ENCODE measurements around the gene E2F6. TPM values are rescaled to one million over a fixed set of nuclear protein-coding genes. Genes with fewer than 3 reads are reported as not detected.

E2F6 gene
- total RNA-seq, 1 experiment from 2014 or later = 21.8 TPM

DNA sequence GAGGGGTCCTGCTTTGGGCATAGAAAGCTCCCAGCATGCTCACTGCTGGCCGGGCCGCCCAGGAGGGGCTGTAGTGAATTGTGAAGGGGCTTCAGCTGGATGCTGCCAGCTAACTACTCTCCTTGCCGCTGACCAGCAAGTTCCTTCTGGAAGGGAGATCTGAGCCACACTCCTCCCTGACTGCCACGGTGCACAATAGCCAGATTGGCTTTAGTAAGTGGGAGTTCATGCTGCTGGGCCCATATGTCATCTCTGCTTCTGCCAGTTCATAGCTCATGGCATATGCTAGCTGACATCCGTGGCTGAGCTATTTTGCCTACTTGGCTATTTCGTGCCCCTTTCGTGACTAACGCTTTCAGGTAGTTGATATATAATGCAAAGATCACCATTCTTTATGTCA is 69.9 kb downstream of the E2F6 start:
- no peaks in the 10 kb centered on the region; the same call in 1 of the 2 replicates for H3K27me3 Mint-ChIP-seq (ENCODE audit: low read depth)
- no peak overlapping the region for H3K27ac ChIP-seq (ENCODE audit: insufficient read length, low read depth, low read length)

More for the DNA sequence above, 69.9 kb downstream of the E2F6 start:
- no CpG with 5 or more reads among the region's 8 CpGs for WGBS (ENCODE audit: extremely low coverage, insufficient read length, low lambda C conversion rate)
- Histone ChIP-seq H4K5ac (ENCODE audit: insufficient read length, low read depth, low read length) (no peak overlapping the region), H3K79me1 (ENCODE audit: insufficient read depth, low read depth, low read length, poor library complexity, severe bottlenecking) (no peaks in the 10 kb centered on the region), H3K14ac (ENCODE audit: insufficient read depth, low read length) (no peak overlapping the region), H3K4me1 (ENCODE audit: insufficient read depth, low read length) (no peaks in the 10 kb centered on the region), H3K18ac (ENCODE audit: insufficient read length, low read depth, low read length) (no peak overlapping the region), H2BK12ac (ENCODE audit: insufficient read length, low read depth, low read length) (no peak overlapping the region), H3K27me3 (ENCODE audit: insufficient read depth, low read length) (no peaks in the 10 kb centered on the region), H3K79me2 (ENCODE audit: insufficient read depth, low read length) (no peaks in the 10 kb centered on the region), H4K20me1 (ENCODE audit: control insufficient read depth, insufficient read depth, insufficient read length) (no peaks in the 10 kb centered on the region), H4K8ac (replicated peaks; ENCODE audit: insufficient read length, low read depth, low read length) (no peak overlapping the region), H3K4me2 (ENCODE audit: insufficient read depth, insufficient read length, low read length) (no peak overlapping the region), H3K9me3 (ENCODE audit: control insufficient read depth, low read depth, low read length) (no peaks in the 10 kb centered on the region), H2AFZ (ENCODE audit: low read length) (no peak overlapping the region), H3T11ph (ENCODE audit: low read length) (no peak overlapping the region), H3K23ac (ENCODE audit: insufficient read length, low read depth, low read length) (no peak overlapping the region), H2BK5ac (ENCODE audit: insufficient read length, low read length) (no peak overlapping the region), H3K56ac (ENCODE audit: insufficient read length, low read depth, low read length) (no peak overlapping the region), H3K9ac (ENCODE audit: extremely low read depth, insufficient read length, low read length) (no peak overlapping the region), H4K91ac (ENCODE audit: insufficient read length, low read depth, low read length) (no peak overlapping the region), H3K23me2 (ENCODE audit: insufficient read length, low read depth, low read length, poor library complexity, severe bottlenecking) (no peaks in the 10 kb centered on the region), H3K4ac (ENCODE audit: low read depth, low read length) (no peak overlapping the region), H2AK5ac (ENCODE audit: insufficient read length, low read length) (no peak overlapping the region), H2BK20ac (ENCODE audit: low read depth, low read length, poor library complexity, severe bottlenecking) (no peak overlapping the region), H2BK15ac (ENCODE audit: low read depth, low read length) (no peak overlapping the region), H2BK120ac (ENCODE audit: low read depth, low read length, poor library complexity, severe bottlenecking) (no peak overlapping the region)
- Mint-ChIP-seq H3K4me1 (peaks cover 18 to 33% of the 10 kb centered on the region in 2 experiments), H3K9me3 (no peaks in the 10 kb centered on the region), H3K27ac (no peak overlapping the region), H3K36me3 (ENCODE audit: insufficient read depth in 1 of 3, low read depth in 3 of 3) (no peaks in the 10 kb centered on the region), H3K4me3 (no peak overlapping the region)
- no peak for DNase-seq
- TF ChIP-seq, protein P1, sequence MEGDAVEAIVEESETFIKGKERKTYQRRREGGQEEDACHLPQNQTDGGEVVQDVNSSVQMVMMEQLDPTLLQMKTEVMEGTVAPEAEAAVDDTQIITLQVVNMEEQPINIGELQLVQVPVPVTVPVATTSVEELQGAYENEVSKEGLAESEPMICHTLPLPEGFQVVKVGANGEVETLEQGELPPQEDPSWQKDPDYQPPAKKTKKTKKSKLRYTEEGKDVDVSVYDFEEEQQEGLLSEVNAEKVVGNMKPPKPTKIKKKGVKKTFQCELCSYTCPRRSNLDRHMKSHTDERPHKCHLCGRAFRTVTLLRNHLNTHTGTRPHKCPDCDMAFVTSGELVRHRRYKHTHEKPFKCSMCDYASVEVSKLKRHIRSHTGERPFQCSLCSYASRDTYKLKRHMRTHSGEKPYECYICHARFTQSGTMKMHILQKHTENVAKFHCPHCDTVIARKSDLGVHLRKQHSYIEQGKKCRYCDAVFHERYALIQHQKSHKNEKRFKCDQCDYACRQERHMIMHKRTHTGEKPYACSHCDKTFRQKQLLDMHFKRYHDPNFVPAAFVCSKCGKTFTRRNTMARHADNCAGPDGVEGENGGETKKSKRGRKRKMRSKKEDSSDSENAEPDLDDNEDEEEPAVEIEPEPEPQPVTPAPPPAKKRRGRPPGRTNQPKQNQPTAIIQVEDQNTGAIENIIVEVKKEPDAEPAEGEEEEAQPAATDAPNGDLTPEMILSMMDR (conservative IDR thresholded peaks at IDR 0.05) = no peak

Data from H9 (cell line).